LNCaP clone FGC (cell line): Measurements from ENCODE around the gene CAPN11.
"Not testable (repeated sequence)": the region's sequence is repeated elsewhere in the genome, so short reads cannot be mapped to it uniquely, and the experiment has no call there.

Experiments
- DNase-seq: peaks from one replicate; pipeline ENCODE4 v3.0.0-alpha.2; 2011; ENCODE audit warnings: low read depth
- H3K4me3 ChIP-seq: 2 replicates; pipeline ENCODE4 v1.5.1; 2011; ENCODE audit warnings: mild to moderate bottlenecking, low read depth, low read length, control low read depth
- CTCF ChIP-seq: IDR thresholded peaks from 2 replicates; pipeline ENCODE4 v1.5.1; 2012; ENCODE audit warnings: mild to moderate bottlenecking; ENCODE audit not compliant: control insufficient read depth, insufficient read depth; ENCODE audit errors: extremely low read depth

CAPN11 gene

DNA sequence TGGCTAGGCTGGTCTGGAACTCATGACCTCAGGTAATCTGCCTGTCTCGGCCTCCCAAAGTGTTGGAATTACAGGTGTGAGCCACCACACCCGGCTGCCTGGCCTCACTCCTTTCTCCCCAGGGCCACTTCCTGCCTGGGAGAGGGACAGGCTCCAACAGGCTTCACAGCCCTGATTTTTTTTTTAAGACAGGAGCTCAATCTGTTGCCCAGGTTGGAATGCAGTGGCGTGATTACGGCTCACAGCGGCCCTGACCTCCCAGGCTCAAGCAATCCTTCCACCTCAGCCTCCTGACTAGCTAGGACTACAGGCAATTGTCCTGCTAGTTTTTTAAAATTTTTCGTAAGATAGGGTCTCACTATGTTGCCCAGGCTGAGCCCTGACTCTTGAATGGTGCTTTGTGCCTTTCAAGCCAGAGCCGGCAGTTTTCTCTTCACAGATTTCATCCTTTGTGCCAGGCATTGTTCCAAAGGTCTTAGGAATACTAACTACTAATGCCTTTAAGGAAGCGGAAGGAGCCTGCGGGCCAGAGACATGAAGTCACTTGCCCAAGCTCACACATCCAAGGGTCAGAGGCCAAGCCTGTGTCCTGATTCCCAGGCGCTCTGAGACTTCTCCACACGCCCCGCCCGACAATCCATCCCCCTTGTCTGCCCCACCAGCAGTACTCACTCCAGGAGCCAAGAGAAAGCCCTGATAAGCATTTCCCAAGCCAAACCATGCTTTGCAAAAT is 19.2 kb downstream of the CAPN11 start:
- no peak for TF ChIP-seq CTCF
- no peak for DNase-seq

GRCh38 chr6:44178424-44179071 is 19.9 kb downstream of the CAPN11 start:
- H3K4me3 ChIP-seq: no peak overlapping the region
- TF ChIP-seq CTCF: no peak
- DNase-seq: no peak

More for the DNA sequence above, 19.2 kb downstream of the CAPN11 start:
- H3K4me3 ChIP-seq: no peak overlapping the region

DNA sequence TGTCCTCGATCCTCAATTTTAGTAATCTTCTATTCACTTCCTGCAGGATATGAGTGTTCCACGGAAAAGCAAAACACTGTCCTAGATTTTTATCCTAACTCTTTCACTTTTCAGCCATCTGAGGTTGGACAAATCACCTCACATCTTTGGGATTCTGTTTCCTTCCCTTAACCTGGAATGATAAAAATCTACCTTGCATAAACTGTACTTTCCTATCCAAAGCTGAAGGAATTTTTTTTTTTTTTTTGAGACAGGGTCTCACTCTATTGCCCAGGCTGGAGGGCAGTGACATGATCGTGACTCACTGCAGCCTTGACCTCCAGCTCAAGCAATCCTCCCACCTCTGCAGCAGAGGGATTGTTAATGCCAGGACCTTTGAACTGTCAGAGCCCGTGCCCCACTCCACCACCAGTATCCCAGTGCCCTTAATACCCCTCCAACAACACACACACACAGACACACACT is 20.5 kb downstream of the CAPN11 start:
- DNase-seq: no peak
- H3K4me3 ChIP-seq: no peak overlapping the region

DNA sequence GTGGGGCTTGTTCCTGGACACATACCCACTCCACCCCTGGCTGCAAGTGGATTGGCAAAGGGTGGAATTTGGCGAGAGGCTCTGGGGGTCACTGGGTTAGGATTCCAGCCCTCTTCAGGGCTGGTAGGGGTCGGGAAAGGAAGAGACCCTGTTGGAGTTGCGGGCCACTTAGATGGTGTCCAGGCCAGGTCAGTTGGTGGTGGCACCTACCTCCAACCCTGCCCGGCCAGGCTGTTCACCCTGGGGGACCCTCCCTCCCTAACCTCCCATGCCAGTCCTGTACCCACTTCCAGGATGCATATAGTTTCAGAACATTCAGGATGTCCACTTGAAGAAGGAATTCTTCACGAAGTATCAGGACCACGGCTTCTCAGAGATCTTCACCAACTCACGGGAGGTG is 21.0 kb downstream of the CAPN11 start:
- TF ChIP-seq CTCF: no peak
- H3K4me3 ChIP-seq: no peak overlapping the region
- no peak for DNase-seq

More for the DNA sequence above, 20.5 kb downstream of the CAPN11 start:
- no peak for TF ChIP-seq CTCF

GRCh38 chr6:44180406-44180805 is 21.8 kb downstream of the CAPN11 start:
- TF ChIP-seq CTCF: no peak
- H3K4me3 ChIP-seq: no peak overlapping the region
- no peak for DNase-seq

DNA sequence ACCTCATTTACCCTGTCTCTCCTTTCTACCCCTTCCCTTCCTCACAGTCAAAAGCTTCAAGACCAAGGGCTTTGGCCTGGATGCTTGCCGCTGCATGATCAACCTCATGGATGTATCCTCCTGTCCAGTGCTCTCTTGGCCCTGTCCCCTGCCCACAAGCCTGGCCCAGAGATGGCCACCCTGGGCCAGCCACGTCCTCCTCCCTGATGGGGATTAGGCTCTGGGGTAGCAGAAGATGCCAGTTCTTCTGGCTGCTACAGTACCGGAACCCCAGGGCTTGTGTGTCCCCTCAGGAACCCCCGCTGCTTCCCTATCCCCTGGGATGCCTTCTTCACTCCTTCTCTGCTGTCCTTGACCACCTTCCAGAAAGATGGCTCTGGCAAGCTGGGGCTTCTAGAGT is 22.3 kb downstream of the CAPN11 start:
- no peak overlapping the region for H3K4me3 ChIP-seq

DNA sequence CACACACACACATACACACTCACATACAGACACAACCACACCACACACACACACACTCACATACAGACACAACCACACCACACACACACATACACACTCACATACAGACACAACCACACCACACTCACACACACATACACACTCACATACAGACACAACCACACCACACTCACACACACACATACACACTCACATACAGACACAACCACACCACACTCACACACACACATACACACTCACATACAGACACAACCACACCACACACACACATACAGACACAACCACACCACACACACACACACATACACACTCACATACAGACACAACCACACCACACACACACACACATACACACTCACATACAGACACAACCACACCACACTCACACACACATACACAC is 23.2 kb downstream of the CAPN11 start:
- not testable (repeated sequence) for DNase-seq, H3K4me3 ChIP-seq

More for the DNA sequence above, 22.3 kb downstream of the CAPN11 start:
- no peak for DNase-seq
- TF ChIP-seq CTCF: no peak
